ENCODE measurements around the gene MAGI3. TPM values are rescaled to one million over a fixed set of nuclear protein-coding genes. Genes with fewer than 3 reads are reported as not detected.
A peak's percentile ranks its signal among the peaks of the same experiment; 100 is the strongest.

Gene MAGI3
- total RNA-seq, 1 experiment from 2014 or later = 7.2 TPM

GRCh38 chr1:113545626-113546025 lies 155.3 kb downstream of the MAGI3 start:
- H3K9me2 ChIP-seq (replicated peaks; ENCODE audit: low read length) = no peaks in the 10 kb centered on the region
- TF ChIP-seq CTCF (conservative IDR thresholded peaks at IDR 0.05; ENCODE audit: low read depth, low read length) (no peak), EZH2phosphoT487 (IDR thresholded peaks at IDR 0.05; ENCODE audit: borderline replicate concordance, low read length) (no peak), EZH2 (IDR thresholded peaks at IDR 0.05; ENCODE audit: low read length, unreplicated experiment) (no peak)
- no peak overlapping the region for H3K27ac ChIP-seq (ENCODE audit: low read length)
- no peaks in the 10 kb centered on the region for H4K20me1 ChIP-seq (ENCODE audit: low read length)
- H3K36me3 ChIP-seq (ENCODE audit: low read depth, low read length) = no peaks in the 10 kb centered on the region
- peaks cover 12% of the 10 kb centered on the region for H3K4me1 ChIP-seq (ENCODE audit: insufficient read depth, low read length)
- no peak overlapping the region for H3K4me2 ChIP-seq (ENCODE audit: low read length)
- DNase-seq (no peak), ATAC-seq (no peak)
- no peak overlapping the region for H3K9ac ChIP-seq (ENCODE audit: low read length)
- H2AFZ ChIP-seq (ENCODE audit: low read length) = no peak overlapping the region
- no peaks in the 10 kb centered on the region for H3K79me2 ChIP-seq (ENCODE audit: low read length)
- CTCF ChIA-PET = no interaction called here
- no TSS peak for BruUV-seq (replicated peaks)
- intact Hi-C loops (cut with micrococcal nuclease) = no loop called here
- no peaks in the 10 kb centered on the region for H3K9me3 ChIP-seq (ENCODE audit: low read length)
- no peaks in the 10 kb centered on the region for H3F3A ChIP-seq (ENCODE audit: low read length, unreplicated experiment)
- no peaks in the 10 kb centered on the region for H3K27me3 ChIP-seq (ENCODE audit: low read length)
- H3K4me3 ChIP-seq (ENCODE audit: low read length) = no peak overlapping the region
- POLR2A ChIA-PET (ENCODE audit: unreplicated experiment) = no interaction called here

GRCh38 chr1:113551728-113552127 lies 161.4 kb downstream of the MAGI3 start:
- Histone ChIP-seq H3K79me2 (ENCODE audit: low read length) (no peaks in the 10 kb centered on the region), H3K27me3 (ENCODE audit: low read length) (no peaks in the 10 kb centered on the region), H3K9me2 (replicated peaks; ENCODE audit: low read length) (no peaks in the 10 kb centered on the region), H4K20me1 (ENCODE audit: low read length) (no peaks in the 10 kb centered on the region), H3K9ac (ENCODE audit: low read length) (peak overlapping the region; percentile 30), H3K27ac (ENCODE audit: low read length) (peak overlapping the region; percentile 72), H3K4me3 (ENCODE audit: low read length) (peak overlapping the region; percentile 25; the same call in 1 of the 2 replicates), H3K36me3 (ENCODE audit: low read depth, low read length) (no peaks in the 10 kb centered on the region), H3F3A (ENCODE audit: low read length, unreplicated experiment) (no peaks in the 10 kb centered on the region), H3K4me2 (ENCODE audit: low read length) (peak overlapping the region; percentile 59), H3K4me1 (ENCODE audit: insufficient read depth, low read length) (peaks cover 19% of the 10 kb centered on the region), H2AFZ (ENCODE audit: low read length) (no peak overlapping the region), H3K9me3 (ENCODE audit: low read length) (no peaks in the 10 kb centered on the region)
- peak; percentile 81 for ATAC-seq
- intact Hi-C loops (cut with micrococcal nuclease) = loop anchor here (5.0 kb wide), 1 partner anchor 111 kb away; no protein-coding TSS in a partner anchor
- TF ChIP-seq CTCF (conservative IDR thresholded peaks at IDR 0.05; ENCODE audit: low read depth, low read length) (no peak), EZH2 (IDR thresholded peaks at IDR 0.05; ENCODE audit: low read length, unreplicated experiment) (no peak), EZH2phosphoT487 (IDR thresholded peaks at IDR 0.05; ENCODE audit: borderline replicate concordance, low read length) (no peak)
- no TSS peak for BruUV-seq (replicated peaks)
- POLR2A ChIA-PET (ENCODE audit: unreplicated experiment) = no interaction called here
- peak; percentile 39 for DNase-seq
- CTCF ChIA-PET = interaction anchor here (0.6 to 1.0 kb wide), 2 partner anchors 126 to 479 kb away, joined by 3 read pairs; partner anchors contain the start of gene LRIG2

- no peaks in the 10 kb centered on the region for H3F3A ChIP-seq (ENCODE audit: low read length, unreplicated experiment)
- H3K9me2 ChIP-seq (replicated peaks; ENCODE audit: low read length) = no peaks in the 10 kb centered on the region
- no peaks in the 10 kb centered on the region for H3K27me3 ChIP-seq (ENCODE audit: low read length)
- H3K4me2 ChIP-seq (ENCODE audit: low read length) = peak overlapping the region; percentile 59
- no peaks in the 10 kb centered on the region for H3K9me3 ChIP-seq (ENCODE audit: low read length)
- peak; percentile 22 for DNase-seq
- no peaks in the 10 kb centered on the region for H3K36me3 ChIP-seq (ENCODE audit: low read depth, low read length)
- peak overlapping the region; percentile 30 for H3K9ac ChIP-seq (ENCODE audit: low read length)
- H3K4me3 ChIP-seq (ENCODE audit: low read length) = no peak overlapping the region
- ChIA-PET CTCF (interaction anchor here (0.6 to 1.0 kb wide), 3 partner anchors 126 to 480 kb away, joined by 3 read pairs; partner anchors contain the start of gene LRIG2), POLR2A (ENCODE audit: unreplicated experiment) (no interaction called here)
- H3K79me2 ChIP-seq (ENCODE audit: low read length) = no peaks in the 10 kb centered on the region
- TF ChIP-seq EZH2 (IDR thresholded peaks at IDR 0.05; ENCODE audit: low read length, unreplicated experiment) (no peak), EZH2phosphoT487 (IDR thresholded peaks at IDR 0.05; ENCODE audit: borderline replicate concordance, low read length) (no peak), CTCF (conservative IDR thresholded peaks at IDR 0.05; ENCODE audit: low read depth, low read length) (no peak)
- H4K20me1 ChIP-seq (ENCODE audit: low read length) = no peaks in the 10 kb centered on the region
- BruUV-seq (replicated peaks) = no TSS peak
- intact Hi-C loops (cut with micrococcal nuclease) = loop anchor here (5.0 kb wide), 1 partner anchor 110 kb away; no protein-coding TSS in a partner anchor
- ATAC-seq = peak; percentile 74
- peak overlapping the region; percentile 72 for H3K27ac ChIP-seq (ENCODE audit: low read length)
- H3K4me1 ChIP-seq (ENCODE audit: insufficient read depth, low read length) = peaks cover 19% of the 10 kb centered on the region
- H2AFZ ChIP-seq (ENCODE audit: low read length) = no peak overlapping the region
Observed at GRCh38 chr1:113552244-113552643, 161.9 kb downstream of the MAGI3 start.

Data from PC-3 (cell line).